CD4-positive, alpha-beta T cell treated with Interferon gamma for 1 hour (primary cell): ENCODE data around the gene MYH9.
"Not testable (repeated sequence)": the region's sequence is repeated elsewhere in the genome, so short reads cannot be mapped to it uniquely, and the experiment has no call there.

Source experiments
- DNase-seq: peaks from one replicate; pipeline ENCODE4 v3.0.0-alpha.2; 2020

The MYH9 gene

DNA sequence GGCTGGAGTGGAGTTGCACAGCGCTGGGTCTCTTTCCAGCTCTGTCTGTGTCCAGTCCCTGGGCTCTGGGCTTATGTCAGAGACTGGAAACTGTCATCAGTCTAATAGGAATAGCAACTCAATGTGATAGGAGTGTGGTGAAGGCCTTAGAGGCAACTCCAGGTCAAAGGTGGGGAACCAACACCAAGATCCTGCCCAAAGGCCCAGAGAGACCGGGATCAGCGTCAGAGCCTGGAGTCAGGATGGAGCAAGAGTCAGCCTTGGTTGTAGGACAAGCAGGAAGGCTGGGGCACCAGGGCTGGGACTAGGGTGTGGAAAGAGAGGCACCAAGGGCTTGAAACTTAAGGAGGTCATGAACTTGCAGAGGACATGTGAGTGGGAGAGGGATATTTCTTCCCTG, 125.5 kb downstream of the MYH9 start:
- not testable (repeated sequence) for DNase-seq

DNA sequence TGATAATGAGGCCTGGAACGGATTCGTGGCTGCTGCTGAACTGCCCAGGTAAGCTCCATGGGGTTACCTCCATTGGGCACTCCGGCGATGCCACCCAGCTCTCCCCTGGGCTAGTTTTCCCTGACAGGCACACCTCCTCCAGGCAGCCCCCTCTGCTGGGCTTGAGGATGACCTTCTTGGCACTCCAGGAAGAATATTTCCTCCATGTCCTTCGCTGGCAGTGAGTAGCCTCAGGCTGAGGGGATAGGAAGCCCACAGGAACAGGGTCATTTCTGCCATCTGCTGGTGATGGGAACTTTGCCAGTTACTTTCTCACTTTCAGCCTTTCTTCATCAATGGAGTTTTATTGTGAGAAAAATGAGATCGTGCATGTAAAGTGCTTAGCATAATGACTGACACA, 126.1 kb downstream of the MYH9 start:
- DNase-seq, result not testable (repeated sequence)

DNA sequence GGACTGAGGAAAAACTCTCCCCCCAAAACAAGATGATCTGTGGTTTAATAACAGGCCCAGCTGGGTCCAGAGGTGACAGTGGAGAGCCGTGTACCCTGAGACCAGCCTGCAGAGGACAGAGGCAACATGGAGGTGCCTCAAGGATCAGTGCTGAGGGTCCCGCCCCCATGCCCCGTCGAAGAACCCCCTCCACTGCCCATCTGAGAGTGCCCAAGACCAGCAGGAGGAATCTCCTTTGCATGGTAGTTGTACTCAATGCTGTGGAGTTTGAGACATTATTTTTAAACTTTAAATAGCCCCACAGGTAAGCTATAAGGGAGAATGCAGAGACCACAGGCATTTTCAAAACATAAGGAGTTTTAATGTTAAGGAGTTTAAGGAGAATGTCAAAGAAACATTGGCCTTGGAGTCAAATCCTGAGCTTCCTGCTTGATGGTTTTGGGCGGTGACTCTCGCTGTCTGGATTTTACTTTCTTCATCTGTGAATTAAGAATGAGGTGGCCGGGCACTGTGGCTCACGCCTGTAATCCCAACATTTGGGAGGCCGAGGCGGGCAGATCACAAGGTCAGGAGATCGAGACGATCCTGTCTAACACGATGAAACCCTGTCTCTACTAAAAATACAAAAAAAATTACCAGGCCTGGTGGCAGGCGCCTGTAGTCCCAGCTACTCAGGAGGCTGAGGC, 128.0 kb downstream of the MYH9 start:
- DNase-seq, result no peak

DNA sequence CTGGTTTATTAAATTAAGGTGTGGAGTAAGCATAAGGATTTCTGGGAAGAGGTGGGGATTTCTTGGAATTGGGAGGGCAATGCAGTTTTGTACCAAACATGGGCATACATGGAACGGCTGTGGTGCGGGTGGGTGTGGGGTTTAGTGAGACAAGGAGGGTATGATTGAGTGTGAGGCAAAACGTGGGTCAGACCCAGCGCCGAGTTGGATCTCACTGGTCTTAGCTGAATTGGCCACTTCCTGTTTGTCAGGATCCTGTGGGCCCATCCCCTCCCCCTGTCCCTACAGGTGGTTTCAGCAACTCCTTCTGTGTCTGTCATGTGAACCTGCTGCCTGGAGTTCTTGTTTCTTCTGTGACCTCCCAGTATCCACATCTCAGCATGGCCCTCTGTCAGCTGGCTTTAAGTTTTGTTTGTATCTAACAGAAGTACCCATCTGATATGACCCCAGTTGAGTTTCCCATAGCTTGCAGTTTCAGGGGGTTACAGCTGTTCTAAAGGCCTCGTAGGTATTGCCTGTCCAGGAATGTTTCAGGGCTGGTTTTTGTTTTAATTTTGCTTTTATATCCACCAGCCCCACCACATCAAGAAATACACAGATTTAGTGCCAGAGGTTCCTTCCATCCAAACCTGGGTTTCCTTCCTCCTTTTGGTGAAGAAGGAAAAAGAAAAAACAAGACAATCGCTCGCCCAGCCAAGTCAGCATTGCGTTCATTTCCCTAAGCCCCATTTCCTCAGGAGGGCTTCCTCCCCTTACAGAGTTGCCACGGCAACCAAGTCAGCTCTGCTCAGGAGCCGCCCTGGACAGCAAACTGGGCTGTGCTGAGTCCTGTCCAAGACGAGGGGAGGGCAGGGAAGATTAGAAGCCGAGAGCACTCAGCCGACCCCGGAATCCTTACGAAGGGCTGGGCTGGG, 128.8 kb downstream of the MYH9 start:
- DNase-seq, result no peak

DNA sequence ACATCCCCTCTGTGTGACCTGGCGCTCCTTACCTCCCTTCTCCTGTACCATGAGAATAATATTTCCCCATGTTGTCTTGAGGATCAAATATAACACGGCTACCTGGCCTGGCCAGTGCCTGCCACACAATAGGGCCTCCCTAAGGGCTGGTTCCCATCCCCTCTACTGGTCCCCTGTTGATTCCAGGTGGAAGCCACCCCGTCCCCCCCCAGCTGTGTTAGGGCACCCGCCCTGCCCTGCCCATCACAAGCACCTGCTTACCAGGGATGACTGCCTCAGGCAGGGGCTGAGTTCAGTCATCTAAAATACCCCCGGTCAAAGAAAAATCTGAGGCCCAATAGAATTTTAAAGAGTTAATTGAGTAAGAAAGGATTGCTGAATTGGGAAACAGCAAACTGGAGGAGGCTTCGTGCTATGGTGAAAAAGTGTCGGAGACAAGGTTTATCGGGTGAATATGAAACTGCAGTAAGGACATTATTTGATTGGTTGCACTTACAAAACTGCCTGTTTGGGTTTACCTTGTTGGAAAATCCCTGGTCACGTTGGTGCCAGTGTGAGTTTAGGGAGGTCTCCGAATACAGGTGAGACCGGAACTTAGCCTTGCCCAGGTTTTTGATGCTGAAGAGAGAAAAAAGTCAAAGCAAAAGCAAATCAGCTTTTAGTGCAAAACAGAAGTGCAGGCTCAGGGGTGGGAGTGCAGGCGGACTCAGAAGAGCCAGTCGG, 129.7 kb downstream of the MYH9 start:
- no peak for DNase-seq

DNA sequence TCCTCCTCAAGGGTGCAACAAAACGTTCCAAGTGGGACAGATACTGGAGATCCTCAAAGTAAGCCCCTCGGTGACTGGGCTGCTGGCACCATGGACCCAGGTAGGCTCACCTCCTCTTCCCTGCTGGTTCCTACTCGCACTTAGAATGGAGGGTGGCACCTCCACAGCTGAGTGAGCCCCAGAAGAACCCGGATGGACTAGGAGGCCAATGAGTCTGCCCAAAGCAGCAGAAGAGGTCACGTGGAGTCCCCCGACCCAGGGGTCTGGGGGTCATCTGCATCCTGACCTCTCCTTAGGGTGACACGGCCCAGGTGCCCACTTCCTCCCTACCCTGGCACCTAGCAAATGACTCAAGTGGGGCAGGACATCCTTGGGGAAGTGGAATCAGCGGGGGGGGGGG, 130.5 kb downstream of the MYH9 start:
- no peak for DNase-seq

DNA sequence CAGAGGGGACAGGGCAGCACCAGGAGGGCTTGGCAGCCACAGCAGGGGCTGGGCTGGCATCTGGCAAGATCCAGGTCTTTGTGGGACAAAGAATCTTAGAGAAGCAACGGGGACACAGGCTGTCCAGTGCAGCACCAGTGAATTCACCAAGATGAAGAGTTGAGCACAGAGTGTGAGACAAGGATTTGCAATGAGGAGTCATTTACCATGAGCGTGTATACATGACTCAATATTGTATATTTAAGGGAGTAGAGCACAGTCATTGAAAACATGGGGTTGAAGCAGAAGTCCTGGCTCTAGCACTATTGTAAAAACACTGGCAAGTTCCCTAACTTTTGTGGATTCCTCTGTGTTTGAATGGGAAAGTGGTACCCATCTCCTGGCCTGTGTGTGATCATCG, 131.3 kb downstream of the MYH9 start:
- DNase-seq, result no peak

DNA sequence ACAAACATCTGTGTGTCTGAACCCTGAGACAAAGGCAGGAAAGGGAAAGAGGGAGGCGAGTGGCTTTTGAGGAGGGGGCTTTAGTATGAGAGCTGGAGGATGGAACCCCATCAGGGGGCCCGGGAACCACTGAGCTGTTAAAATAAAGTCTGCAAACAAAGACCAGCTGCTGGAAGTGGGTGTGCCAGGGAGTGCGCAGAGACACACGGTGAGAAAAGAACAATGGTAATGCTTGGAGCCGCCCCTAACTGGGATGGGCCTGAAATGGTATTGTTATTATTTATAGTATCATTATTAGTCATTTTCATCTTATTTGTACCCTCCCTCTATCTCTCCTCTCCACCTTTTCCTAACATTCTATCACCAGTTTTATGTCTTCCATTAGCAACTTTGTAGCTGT, 132.2 kb downstream of the MYH9 start:
- DNase-seq, result not testable (repeated sequence)

DNA sequence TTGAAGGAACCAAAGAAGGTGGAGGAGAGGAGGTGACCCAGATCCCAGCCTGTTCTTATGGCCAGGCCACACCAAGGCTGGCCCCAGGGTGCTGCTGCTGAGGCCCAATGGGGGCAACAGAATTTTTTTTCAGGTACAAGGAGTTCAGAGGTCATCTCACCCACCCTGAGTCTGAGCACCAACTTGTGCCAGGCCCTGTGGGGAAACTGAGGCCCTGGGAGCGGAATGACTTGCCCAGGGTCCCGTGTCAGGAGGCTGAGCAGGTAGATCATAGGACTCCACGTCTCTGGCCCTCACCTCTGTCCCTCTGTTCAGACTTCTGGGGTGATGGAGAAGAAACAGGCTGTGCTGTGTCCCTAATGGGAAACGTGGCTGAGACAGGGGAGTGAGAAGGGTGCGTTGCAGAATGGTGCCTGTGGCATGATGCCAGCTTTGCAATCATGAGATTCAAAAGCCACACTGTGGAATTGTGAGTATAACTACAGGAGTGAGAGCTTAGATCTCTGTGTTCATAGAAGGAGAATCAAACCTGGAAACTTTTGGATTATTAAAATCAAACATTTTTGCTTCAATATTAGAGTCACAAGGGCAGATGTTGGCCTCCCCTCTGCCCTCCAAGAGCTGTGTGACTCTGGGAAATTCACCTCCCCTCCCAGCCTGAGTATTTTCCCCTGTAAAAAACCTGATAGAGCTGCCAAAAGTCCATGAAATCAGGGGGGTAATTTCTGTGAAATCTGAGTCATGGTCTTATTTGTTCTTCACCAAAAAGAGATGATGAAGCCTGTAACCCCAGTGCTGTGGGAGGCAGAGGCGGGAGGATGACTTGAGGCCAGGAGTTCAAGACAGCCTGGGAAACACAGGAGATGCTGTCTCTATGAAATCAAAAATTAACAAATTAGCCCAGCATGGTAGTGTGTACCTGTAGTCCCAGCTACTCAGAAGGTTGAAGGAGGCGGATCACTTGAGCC, 134.0 kb downstream of the MYH9 start:
- no peak for DNase-seq

DNA sequence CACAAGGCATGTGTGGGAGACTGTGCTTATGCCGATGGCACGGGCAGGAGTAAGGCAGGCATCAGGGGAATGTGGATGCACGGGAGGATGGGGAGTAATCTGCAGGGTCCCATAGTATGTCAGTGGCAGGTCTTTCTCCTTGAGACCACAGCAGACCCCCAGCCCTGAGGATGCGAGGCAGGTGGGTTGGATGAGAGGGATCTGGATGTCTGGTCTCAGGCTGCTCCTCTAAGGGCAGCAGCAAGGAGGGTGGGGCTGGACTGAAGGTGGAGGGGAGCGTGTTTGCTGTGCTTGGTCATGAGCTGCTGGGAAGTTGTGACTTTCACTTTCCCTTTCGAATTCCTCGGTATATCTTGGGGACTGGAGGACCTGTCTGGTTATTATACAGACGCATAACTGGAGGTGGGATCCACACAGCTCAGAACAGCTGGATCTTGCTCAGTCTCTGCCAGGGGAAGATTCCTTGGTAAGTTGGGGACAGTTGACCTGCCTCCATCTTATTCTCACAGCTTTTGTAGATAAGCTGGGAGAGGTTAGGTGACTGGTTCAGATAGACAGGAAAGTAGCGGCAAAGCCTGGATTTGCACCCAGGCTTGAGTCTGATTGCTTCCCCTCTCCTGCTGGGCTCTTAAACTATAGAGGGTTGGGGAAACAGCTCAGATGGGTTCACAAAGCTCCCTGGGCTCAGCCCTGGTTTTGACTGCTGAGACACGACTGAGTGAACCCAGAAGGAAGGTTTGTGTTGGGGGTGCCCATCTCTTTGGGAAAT, 134.8 kb downstream of the MYH9 start, which contains the start of gene APOL1:
Gene APOL1 (plus strand): TSS at position 380 of the 769 bp plus-strand sequence. CDS start 1,823 bp downstream, outside the sequence.
- peak; percentile 49 for DNase-seq

DNA sequence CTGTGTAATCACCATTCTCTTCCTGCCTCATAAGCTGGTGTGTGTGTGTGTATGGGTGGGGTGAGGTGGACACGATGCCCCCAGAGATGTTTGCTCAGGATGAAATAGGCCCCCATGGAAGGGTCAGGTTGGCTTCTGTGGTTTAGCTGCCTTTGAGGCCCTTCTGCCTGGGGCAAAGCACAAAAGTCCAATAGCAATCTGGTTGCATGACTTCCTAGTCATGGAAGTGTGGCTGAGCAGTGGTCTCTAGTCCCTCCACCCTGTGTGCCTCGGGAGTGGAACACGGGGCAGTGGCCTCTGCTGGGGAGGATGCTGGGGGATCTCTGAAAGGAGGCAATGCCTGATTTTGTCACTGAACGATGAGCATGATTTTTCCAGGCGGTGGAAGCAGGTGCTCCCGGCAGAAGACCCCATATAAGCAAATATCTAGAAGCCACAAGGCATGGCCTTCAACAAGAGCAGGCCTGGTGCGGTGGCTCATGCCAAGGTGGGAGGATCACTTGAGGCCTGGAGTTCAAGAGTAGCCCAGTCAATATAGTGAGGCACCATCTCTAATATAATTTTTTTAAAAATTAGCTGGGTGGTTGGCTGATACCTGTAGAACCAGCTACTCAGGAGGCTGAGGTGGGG, 135.7 kb downstream of the MYH9 start:
- DNase-seq, result not testable (repeated sequence)

DNA sequence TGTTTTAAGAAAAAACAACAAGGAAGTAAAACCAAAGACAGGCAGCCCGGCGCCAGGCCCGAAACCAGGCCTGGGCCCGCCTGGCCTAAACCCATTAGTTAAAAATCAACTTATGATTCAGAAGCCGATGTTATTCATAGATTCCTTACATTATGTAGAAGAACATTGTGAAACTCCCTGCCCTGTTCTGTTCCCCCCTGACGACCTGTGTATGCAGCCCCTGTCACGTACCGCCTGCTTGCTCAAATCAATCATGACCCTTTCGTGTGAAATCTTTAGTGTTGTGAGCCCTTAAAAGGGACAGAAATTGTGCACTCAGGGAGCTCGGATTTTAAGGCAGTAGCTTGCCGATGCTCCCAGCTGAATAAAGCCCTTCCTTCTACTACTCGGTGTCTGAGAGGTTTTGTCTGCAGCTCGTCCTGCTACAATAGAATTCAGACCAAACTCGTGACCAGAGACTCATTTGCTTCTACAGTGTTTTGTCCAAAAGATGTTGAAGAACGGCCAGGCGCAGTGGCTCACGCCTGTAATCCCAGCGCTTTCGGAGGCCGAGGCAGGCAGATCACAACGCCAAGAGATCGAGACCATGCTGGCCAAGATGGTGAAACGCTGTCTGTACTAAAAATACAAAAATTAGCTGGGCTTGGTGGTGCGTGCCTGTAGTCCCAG, 137.3 kb downstream of the MYH9 start:
- not testable (repeated sequence) for DNase-seq

DNA sequence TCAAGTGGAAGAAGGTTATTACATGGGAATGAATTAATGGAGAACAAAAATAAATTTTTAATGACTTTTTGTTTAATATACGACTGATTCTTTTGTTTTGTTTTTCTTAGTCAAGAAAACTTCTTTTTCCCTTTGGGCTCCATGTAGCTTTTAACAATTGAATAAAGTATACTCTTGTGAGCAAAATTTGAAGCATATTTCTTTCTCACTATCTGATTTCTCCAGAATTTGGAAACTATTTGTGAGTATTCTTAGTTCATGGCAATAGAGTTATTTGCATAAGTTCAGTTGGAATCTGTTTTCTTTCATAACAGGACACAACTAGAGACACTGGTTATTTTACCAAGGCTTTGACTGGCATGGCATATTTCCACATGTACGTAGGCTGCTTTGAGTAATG, 138.6 kb downstream of the MYH9 start:
- DNase-seq, result no peak

DNA sequence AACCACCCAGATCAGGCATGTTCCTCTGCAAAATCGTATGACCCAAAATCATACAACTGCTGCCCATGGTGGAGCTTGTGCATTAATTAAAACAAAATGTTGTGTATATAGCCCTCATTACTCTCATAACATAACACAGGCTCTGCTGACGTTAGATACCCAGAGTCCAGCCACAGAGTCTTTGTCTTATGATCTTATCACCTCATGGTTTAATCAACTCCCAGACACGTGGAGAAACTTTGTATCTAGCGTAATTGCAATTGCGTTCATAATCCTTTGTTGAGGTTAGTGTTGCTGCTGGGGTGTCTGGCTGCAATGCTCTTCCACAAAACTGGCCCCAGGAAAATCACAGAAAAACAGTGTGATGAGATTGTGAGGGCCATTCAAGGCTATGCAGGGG, 139.8 kb downstream of the MYH9 start:
- DNase-seq, result no peak

DNA sequence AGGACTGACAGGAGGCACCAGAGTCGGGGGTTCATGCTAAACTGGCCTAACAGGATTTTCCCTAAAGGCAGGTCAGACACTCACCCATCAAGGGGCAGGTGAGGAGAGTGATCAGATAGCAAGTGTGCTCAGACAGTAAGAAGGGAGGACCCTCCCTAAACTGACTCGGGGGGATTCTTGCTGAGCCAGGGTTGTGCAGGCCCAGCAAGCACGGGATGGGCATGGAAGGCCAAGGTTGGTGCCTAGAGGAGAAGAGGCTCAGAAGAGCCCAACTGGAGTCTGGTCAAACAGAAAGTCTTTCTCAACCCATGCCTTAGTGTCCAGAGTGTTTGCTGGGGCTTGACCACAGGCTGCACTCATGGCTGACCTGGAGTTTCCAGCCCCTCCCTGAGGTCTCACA, 141.0 kb downstream of the MYH9 start:
- DNase-seq, result no peak

DNA sequence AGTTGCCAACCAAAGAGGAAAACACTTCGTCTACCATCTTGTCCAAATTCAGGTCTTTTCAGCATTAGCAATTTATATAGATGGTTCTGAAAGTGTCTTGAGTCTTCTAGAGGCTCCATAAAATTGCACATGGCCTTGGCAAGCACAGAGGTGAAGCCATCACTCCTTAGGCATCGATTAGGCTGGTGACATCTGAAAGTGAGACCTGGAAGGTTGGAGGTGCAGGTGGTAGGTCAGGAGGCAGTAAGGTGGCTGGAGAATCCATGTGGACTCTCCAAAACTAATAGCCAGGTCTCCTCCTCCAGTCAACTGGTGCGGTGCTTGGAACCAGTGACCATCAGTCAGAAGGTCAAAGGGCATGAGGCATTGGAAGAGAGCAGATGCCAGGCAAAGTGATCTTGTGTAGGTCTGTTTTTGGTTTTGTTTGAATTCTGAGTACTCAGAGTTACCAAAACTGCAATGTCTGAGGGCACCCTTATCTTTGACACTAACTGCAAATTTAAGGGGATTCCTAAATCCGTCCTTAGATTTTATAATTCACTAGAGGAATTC, 141.9 kb downstream of the MYH9 start:
- DNase-seq, result no peak

DNA sequence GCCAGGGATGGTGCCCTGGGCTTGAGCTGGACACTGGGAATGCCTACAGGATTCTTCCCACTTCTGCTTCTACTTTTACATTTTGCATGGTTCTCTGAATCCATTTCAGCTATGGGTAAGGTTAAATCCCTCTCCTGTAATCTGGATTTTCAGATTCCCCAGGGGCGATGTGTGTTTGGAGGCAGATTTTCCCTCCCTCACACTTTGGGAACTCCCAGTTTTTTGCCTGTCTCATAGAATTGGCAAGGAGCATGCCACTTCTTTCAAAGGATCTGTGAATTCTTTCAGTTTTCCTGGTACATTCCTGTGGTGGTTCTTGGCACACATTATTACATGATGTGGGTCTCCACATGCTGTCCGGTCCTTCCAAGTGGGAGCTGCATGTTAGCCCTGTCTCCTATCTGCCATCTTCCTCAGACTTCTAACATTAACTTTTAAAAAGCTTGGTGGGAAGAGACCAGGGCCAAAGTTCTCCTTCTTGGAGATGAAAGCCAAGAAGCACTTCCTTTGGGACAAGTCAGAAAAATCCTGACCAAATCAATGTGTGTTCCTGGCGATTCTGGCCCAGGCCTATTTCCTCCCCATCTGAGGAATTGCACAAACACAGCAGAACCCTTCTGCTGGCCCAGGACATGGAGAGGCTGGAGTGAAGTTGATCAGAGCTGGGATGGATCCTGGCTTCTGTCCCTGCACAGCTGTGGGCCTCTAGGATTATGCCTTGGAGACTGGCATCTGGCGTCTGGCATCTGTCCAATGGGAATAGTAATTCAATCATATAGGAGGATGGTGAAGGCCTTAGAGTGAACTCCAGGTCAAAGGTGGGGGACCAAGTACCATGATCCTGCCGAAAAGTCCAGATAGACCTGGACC, 143.0 kb downstream of the MYH9 start:
- no peak for DNase-seq

DNA sequence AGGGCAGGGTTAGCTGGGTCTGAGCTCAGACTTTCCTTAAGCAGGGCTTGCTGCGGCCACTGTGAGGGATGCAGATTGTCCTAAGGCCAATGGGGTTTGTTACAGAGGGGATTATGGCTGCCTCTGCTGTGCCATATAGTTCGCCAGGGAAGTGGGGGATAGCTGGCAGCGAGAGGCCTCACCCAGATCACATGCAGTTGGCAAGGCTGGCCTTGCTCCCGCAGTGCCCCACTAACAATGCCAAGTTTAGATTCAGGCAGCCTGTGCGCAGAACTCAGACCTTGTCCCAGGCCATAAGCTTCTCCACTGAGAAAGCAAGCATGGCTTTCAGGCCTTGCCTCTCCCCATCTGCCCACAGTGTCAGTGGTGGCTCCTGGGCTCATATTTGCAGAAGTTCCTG, 143.8 kb downstream of the MYH9 start:
- no peak for DNase-seq
